ENCODE measurements around the gene ZNF790. TPM values are rescaled to one million over a fixed set of nuclear protein-coding genes. Genes with fewer than 3 reads are reported as not detected.
"Not testable (repeated sequence)": the region's sequence is repeated elsewhere in the genome, so short reads cannot be mapped to it uniquely, and the experiment has no call there.

ZNF790 gene
- total and polyA plus RNA-seq, 2 donors (not counting 1 experiment from before 2014, with no cell fraction given): 4.4 to 9.1 TPM

DNA sequence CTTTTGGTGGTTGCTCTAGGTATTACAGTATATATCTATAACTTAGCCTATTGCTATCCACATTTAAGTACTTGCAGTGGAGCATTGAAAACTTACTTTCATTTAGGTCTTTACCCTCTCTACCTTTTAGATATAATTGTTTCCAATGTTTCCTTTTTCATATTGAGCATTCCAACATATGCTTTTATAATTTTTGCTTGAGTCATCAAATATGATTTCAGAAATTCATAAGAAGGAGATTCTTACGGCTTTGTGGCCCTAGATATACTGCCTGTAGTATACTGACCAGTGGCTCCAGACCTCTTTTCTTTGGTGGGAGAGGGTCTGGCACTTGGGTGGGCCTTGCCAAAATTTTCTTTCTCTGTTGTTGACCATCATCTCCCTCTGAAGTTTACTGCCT, 32.8 kb downstream of the ZNF790 start:
- Histone ChIP-seq H3K4me3 (replicated peaks in 1 of 4; ENCODE audit: control extremely low read depth in 1 of 4, insufficient read depth in 1 of 4, low read depth in 3 of 4, low read length in 4 of 4) (no peak overlapping the region), H4K20me1 (ENCODE audit: control insufficient read depth, extremely low read depth, insufficient read depth, low read length) (no peaks in the 10 kb centered on the region), H3K4me1 (ENCODE audit: control insufficient read depth, extremely low read depth, insufficient read depth, low read length) (no peaks in the 10 kb centered on the region), H3K9ac (ENCODE audit: insufficient read depth, low read length) (no peak overlapping the region), H3K79me2 (ENCODE audit: control insufficient read depth, insufficient read depth, low read length) (no peaks in the 10 kb centered on the region), H3K27me3 (ENCODE audit: control insufficient read depth, insufficient read depth, low read length) (no peaks in the 10 kb centered on the region), H2AFZ (ENCODE audit: low read length) (no peak overlapping the region), H3K9me3 (ENCODE audit: control insufficient read depth, insufficient read depth, low read depth, low read length) (no peaks in the 10 kb centered on the region), H3K27ac (ENCODE audit: insufficient read depth, low read length) (no peak overlapping the region), H3K4me2 (ENCODE audit: extremely low read depth, insufficient read depth, low read length) (no peak overlapping the region), H3K36me3 (ENCODE audit: control insufficient read depth, insufficient read depth, low read length) (no peaks in the 10 kb centered on the region)
- no peak for DNase-seq (ENCODE audit: low read depth in 2 of 2)
- no peak for TF ChIP-seq EZH2 (IDR thresholded peaks at IDR 0.05; ENCODE audit: low read length, missing control alignments)
- TF ChIP-seq, protein P1, sequence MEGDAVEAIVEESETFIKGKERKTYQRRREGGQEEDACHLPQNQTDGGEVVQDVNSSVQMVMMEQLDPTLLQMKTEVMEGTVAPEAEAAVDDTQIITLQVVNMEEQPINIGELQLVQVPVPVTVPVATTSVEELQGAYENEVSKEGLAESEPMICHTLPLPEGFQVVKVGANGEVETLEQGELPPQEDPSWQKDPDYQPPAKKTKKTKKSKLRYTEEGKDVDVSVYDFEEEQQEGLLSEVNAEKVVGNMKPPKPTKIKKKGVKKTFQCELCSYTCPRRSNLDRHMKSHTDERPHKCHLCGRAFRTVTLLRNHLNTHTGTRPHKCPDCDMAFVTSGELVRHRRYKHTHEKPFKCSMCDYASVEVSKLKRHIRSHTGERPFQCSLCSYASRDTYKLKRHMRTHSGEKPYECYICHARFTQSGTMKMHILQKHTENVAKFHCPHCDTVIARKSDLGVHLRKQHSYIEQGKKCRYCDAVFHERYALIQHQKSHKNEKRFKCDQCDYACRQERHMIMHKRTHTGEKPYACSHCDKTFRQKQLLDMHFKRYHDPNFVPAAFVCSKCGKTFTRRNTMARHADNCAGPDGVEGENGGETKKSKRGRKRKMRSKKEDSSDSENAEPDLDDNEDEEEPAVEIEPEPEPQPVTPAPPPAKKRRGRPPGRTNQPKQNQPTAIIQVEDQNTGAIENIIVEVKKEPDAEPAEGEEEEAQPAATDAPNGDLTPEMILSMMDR (conservative IDR thresholded peaks at IDR 0.05 in 1 of 2, IDR thresholded peaks at IDR 0.05 in 1 of 2; ENCODE audit: low read depth in 1 of 2, low read length in 2 of 2): no peak

DNA sequence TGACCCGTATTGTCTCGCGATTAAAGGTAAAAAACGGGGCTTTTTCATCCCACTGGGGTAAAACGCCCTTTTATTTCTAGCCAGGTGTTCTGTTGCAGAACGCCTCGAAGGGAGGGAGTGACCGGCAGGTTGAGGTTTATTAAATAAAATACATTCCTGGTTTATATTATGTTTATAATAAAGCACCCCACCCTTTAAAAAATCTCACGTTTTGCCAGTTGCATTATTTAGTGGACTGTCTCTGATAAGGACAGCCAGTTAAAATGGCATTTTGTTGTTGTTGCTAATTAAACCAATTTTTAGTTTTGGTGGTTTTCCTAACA, 40.4 kb downstream of the ZNF790 start:
- peak overlapping the region; percentile 89 for H3K9ac ChIP-seq (ENCODE audit: insufficient read depth, low read length)

DNA sequence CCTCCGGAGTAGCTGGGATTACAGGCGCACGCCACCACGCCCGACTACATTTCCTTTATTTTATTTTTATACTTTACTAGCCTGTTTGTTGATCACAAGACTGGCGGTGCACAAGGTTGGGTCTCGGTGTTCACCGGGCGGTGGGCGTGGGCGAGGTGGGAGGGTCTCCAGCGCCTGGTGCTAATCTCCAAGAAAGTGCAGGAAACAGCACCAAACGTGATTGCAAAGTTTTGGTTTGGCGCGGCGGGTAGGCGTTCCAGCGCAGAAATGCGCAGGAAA, 41.5 kb downstream of the ZNF790 start:
- Histone ChIP-seq H3K4me1 (ENCODE audit: control insufficient read depth, extremely low read depth, insufficient read depth, low read length) (no peaks in the 10 kb centered on the region), H4K20me1 (ENCODE audit: control insufficient read depth, extremely low read depth, insufficient read depth, low read length) (no peaks in the 10 kb centered on the region), H3K27me3 (ENCODE audit: control insufficient read depth, insufficient read depth, low read length) (no peaks in the 10 kb centered on the region), H3K4me3 (replicated peaks in 1 of 4; ENCODE audit: control extremely low read depth in 1 of 4, insufficient read depth in 1 of 4, low read depth in 3 of 4, low read length in 4 of 4) (peak overlapping the region; percentile 57 to 94 (median 90)), H3K9me3 (ENCODE audit: control insufficient read depth, insufficient read depth, low read depth, low read length) (no peaks in the 10 kb centered on the region), H3K27ac (ENCODE audit: insufficient read depth, low read length) (peak overlapping the region; percentile 85), H3K9ac (ENCODE audit: insufficient read depth, low read length) (peak overlapping the region; percentile 20), H2AFZ (ENCODE audit: low read length) (peak overlapping the region; percentile 82), H3K36me3 (ENCODE audit: control insufficient read depth, insufficient read depth, low read length) (no peaks in the 10 kb centered on the region), H3K4me2 (ENCODE audit: extremely low read depth, insufficient read depth, low read length) (peak overlapping the region; percentile 85), H3K79me2 (ENCODE audit: control insufficient read depth, insufficient read depth, low read length) (no peaks in the 10 kb centered on the region)
- DNase-seq (ENCODE audit: low read depth in 2 of 2): no peak
- TF ChIP-seq, protein P1 (conservative IDR thresholded peaks at IDR 0.05 in 1 of 2, IDR thresholded peaks at IDR 0.05 in 1 of 2; ENCODE audit: low read depth in 1 of 2, low read length in 2 of 2): no peak
- TF ChIP-seq EZH2 (IDR thresholded peaks at IDR 0.05; ENCODE audit: low read length, missing control alignments): no peak

More for the DNA sequence above, 40.4 kb downstream of the ZNF790 start:
- H3K4me2 ChIP-seq (ENCODE audit: extremely low read depth, insufficient read depth, low read length): peak overlapping the region; percentile 7
- no peak for DNase-seq (ENCODE audit: low read depth in 2 of 2)
- H3K27ac ChIP-seq (ENCODE audit: insufficient read depth, low read length): peak overlapping the region; percentile 85
- peak overlapping the region; percentile 98 for H2AFZ ChIP-seq (ENCODE audit: low read length)
- H4K20me1 ChIP-seq (ENCODE audit: control insufficient read depth, extremely low read depth, insufficient read depth, low read length): no peaks in the 10 kb centered on the region
- H3K4me3 ChIP-seq (replicated peaks in 1 of 4; ENCODE audit: control extremely low read depth in 1 of 4, insufficient read depth in 1 of 4, low read depth in 3 of 4, low read length in 4 of 4): peak overlapping the region; percentile 87 to 99 (median 93)
- no peaks in the 10 kb centered on the region for H3K27me3 ChIP-seq (ENCODE audit: control insufficient read depth, insufficient read depth, low read length)
- no peaks in the 10 kb centered on the region for H3K9me3 ChIP-seq (ENCODE audit: control insufficient read depth, insufficient read depth, low read depth, low read length)
- H3K4me1 ChIP-seq (ENCODE audit: control insufficient read depth, extremely low read depth, insufficient read depth, low read length): no peaks in the 10 kb centered on the region
- no peaks in the 10 kb centered on the region for H3K36me3 ChIP-seq (ENCODE audit: control insufficient read depth, insufficient read depth, low read length)
- H3K79me2 ChIP-seq (ENCODE audit: control insufficient read depth, insufficient read depth, low read length): no peaks in the 10 kb centered on the region
- TF ChIP-seq, protein P1 (conservative IDR thresholded peaks at IDR 0.05 in 1 of 2, IDR thresholded peaks at IDR 0.05 in 1 of 2; ENCODE audit: low read depth in 1 of 2, low read length in 2 of 2): no peak
- TF ChIP-seq EZH2 (IDR thresholded peaks at IDR 0.05; ENCODE audit: low read length, missing control alignments): no peak

DNA sequence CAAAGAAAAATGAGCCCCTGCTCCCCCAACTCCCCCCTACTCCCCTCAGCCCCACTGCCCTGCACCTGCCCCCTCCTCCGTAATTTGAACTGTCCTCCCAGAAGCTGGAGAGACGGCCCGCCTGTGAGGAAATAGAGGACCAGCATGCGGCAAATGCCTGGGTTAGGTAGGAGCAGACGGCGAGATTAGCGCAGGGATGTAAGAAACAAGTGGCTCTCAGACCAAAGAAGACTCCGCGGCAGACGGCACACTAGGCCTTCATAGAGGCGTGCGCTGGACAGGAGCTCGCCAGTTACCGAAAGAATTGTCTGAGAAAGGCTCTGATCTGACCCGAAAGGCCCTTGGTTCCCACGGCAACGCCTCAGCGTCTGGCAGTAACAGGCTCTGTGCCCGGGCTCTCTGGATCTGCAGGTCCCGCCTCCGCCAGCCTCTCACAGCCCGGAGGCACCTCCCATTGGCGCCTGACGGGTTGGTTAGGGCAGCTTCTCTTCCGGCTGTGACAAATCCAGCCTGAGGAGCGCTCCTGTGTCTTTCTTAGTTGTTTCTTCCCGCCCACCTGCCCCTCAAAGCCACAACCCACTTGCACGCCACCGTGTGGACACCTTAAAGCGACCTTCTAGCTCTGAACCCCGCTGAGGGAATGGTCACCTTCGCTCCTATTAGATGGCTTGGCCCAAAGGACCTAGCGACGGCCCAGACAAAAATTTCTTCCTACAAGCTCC, 46.6 kb downstream of the ZNF790 start:
- H4K20me1 ChIP-seq (ENCODE audit: control insufficient read depth, extremely low read depth, insufficient read depth, low read length); H3K9ac ChIP-seq (ENCODE audit: insufficient read depth, low read length); H2AFZ ChIP-seq (ENCODE audit: low read length); H3K4me2 ChIP-seq (ENCODE audit: extremely low read depth, insufficient read depth, low read length); H3K27me3 ChIP-seq (ENCODE audit: control insufficient read depth, insufficient read depth, low read length); H3K9me3 ChIP-seq (ENCODE audit: control insufficient read depth, insufficient read depth, low read depth, low read length); H3K27ac ChIP-seq (ENCODE audit: insufficient read depth, low read length); H3K79me2 ChIP-seq (ENCODE audit: control insufficient read depth, insufficient read depth, low read length); H3K4me1 ChIP-seq (ENCODE audit: control insufficient read depth, extremely low read depth, insufficient read depth, low read length); H3K36me3 ChIP-seq (ENCODE audit: control insufficient read depth, insufficient read depth, low read length); H3K4me3 ChIP-seq (replicated peaks in 1 of 4; ENCODE audit: control extremely low read depth in 1 of 4, insufficient read depth in 1 of 4, low read depth in 3 of 4, low read length in 4 of 4): not testable (repeated sequence)
- DNase-seq (ENCODE audit: low read depth in 2 of 2): peak; percentile 11 to 62

Data from fibroblast of lung (primary cell).